Neural crest cell (in vitro differentiated cells): Measurements from ENCODE around the gene SSUH2. TPM values are rescaled to one million over a fixed set of nuclear protein-coding genes. Genes with fewer than 3 reads are reported as not detected.

Experiments
- DNase-seq: peaks from one replicate; pipeline ENCODE4 v3.0.0; 2021; ENCODE audit warnings: low read depth, mixed read lengths, low spot score
- H3K27ac Mint-ChIP-seq: one replicate; pipeline ENCODE4 v1.8.0; 2021; ENCODE audit warnings: mild to moderate bottlenecking, mixed read lengths; ENCODE audit not compliant: unreplicated experiment
- H3K27me3 Mint-ChIP-seq: 2 replicates; pipeline ENCODE4 v1.8.0; 2021; ENCODE audit warnings: low read depth, mild to moderate bottlenecking, mixed read lengths
- H3K36me3 Mint-ChIP-seq: 2 replicates; pipeline ENCODE4 v1.8.0; 2021; ENCODE audit warnings: low read depth, mild to moderate bottlenecking, mixed read lengths
- H3K4me1 Mint-ChIP-seq: 2 replicates; pipeline ENCODE4 v1.8.0; 2021; ENCODE audit warnings: mixed read lengths
- H3K4me3 Mint-ChIP-seq: one replicate; pipeline ENCODE4 v1.8.0; 2021; ENCODE audit warnings: mild to moderate bottlenecking, mixed read lengths
- H3K9me3 Mint-ChIP-seq: 2 replicates; pipeline ENCODE4 v1.8.0; 2021; ENCODE audit warnings: mixed read lengths
- total RNA-seq: library from RNA; stranded (reverse); gene quantifications from 2 replicates; pipeline ENCODE4 v1.2.1, GENCODE V29; 2021
- TF ChIP-seq, protein P1 (sequence below): fragments of 200-600 bp; sonication (generic); conservative IDR thresholded peaks from 2 replicates; pipeline ENCODE4 v1.5.0; 2021; ENCODE audit warnings: antibody characterized with exemption, mild to moderate bottlenecking

The SSUH2 gene
- total RNA-seq, 1 donor from 2014 or later, result 14.1 TPM

DNA sequence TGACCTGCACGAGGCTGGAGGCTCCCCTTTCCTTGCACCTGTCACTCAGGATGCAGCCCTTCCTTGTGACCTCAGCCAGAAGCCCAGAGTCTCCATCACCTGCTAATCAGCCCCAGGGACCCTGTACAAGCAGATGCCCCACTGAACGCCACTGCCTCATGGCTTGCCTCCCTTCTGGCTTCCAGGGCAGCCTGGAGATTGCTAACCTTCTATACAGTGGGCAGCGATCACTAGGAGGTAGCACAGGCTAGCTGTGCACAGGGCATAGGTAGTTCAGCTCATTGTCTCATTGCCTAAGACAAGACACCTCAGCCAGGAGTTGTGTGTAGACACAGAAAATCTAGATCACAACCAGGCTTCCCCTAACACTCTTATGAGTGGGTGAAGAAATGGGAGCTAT lies 49.3 kb downstream of the SSUH2 start:
- no peaks in the 10 kb centered on the region for H3K27me3 Mint-ChIP-seq
- TF ChIP-seq, protein P1, sequence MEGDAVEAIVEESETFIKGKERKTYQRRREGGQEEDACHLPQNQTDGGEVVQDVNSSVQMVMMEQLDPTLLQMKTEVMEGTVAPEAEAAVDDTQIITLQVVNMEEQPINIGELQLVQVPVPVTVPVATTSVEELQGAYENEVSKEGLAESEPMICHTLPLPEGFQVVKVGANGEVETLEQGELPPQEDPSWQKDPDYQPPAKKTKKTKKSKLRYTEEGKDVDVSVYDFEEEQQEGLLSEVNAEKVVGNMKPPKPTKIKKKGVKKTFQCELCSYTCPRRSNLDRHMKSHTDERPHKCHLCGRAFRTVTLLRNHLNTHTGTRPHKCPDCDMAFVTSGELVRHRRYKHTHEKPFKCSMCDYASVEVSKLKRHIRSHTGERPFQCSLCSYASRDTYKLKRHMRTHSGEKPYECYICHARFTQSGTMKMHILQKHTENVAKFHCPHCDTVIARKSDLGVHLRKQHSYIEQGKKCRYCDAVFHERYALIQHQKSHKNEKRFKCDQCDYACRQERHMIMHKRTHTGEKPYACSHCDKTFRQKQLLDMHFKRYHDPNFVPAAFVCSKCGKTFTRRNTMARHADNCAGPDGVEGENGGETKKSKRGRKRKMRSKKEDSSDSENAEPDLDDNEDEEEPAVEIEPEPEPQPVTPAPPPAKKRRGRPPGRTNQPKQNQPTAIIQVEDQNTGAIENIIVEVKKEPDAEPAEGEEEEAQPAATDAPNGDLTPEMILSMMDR, result no peak
- no peak overlapping the region for H3K27ac Mint-ChIP-seq
- H3K4me3 Mint-ChIP-seq, result no peak overlapping the region
- peaks cover 19% of the 10 kb centered on the region for H3K4me1 Mint-ChIP-seq
- H3K9me3 Mint-ChIP-seq, result no peaks in the 10 kb centered on the region
- no peak for DNase-seq
- no peaks in the 10 kb centered on the region for H3K36me3 Mint-ChIP-seq

DNA sequence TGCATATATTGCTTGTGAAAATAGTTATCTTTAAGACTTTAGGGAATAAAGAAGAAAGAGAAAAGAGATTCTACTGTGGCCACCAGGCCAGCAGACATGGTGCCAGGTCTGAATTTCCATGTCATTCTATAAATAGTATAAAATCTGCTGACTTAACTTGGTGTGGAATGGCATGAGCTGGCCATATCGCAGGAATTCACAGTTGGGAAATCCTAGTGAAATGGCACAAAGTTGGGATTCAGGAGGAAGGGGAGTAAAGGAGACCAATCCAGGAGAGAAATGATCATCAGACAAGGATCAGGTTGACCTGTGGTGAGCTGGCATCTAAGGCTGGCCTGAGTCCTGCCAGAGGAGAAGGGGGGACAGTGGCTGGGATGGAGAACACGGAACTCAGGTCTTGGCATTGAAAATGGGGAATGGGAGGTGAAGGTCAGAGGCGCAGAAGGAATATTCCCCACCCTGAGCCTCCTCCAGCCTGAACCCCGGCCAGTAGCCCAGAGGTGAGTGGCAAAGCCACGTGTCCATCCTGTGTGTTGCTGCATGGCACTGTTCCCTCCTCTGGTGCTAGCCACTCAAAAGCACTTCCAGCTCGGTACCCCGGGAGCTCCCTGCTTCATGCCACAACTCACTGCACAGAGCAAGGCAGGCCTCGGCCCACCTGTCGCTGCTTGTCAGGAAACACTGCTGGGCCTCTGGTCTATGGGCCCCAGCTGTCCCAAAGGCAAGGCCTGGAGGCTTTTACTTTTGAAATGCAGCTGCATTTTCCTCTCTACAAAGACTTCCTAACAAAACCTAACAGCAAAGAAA lies 51.4 kb downstream of the SSUH2 start:
- Mint-ChIP-seq H3K27me3 (no peaks in the 10 kb centered on the region), H3K36me3 (no peaks in the 10 kb centered on the region), H3K9me3 (no peaks in the 10 kb centered on the region), H3K4me1 (peaks cover 13% of the 10 kb centered on the region), H3K27ac (no peak overlapping the region), H3K4me3 (no peak overlapping the region)
- TF ChIP-seq, protein P1, result no peak
- no peak for DNase-seq

- H3K4me1 Mint-ChIP-seq, result peaks cover 10% of the 10 kb centered on the region
- H3K4me3 Mint-ChIP-seq, result no peak overlapping the region
- H3K27me3 Mint-ChIP-seq, result no peaks in the 10 kb centered on the region
- no peaks in the 10 kb centered on the region for H3K36me3 Mint-ChIP-seq
- no peak overlapping the region for H3K27ac Mint-ChIP-seq
- TF ChIP-seq, protein P1, result no peak
- H3K9me3 Mint-ChIP-seq, result peaks cover 6% of the 10 kb centered on the region
- DNase-seq, result no peak
These were observed 54.6 kb downstream of the SSUH2 start for GRCh38 chr3:8589880-8590556.

DNA sequence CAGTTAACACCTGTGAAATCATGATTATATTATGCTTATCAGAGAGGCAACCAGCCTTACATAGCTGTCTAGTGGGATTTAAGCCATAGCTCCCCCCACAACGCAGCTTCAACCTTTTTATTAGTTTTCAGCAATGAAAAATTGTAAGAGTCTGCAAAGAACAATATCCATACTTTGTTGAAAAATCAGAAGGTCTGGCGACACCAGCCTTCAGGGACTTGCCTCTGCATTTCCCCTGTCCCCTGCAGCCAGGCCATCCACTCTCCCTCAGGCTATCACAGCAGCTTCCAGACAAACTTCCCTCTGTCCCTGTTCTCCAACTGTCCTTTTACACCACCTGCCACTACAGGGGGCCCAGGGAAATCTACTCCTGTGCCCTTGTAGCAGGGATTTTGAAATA lies 59.9 kb downstream of the SSUH2 start:
- Mint-ChIP-seq H3K27ac (no peak overlapping the region), H3K9me3 (peaks cover 6% of the 10 kb centered on the region), H3K4me3 (no peak overlapping the region), H3K4me1 (no peaks in the 10 kb centered on the region), H3K36me3 (no peaks in the 10 kb centered on the region), H3K27me3 (no peaks in the 10 kb centered on the region)
- no peak for DNase-seq
- TF ChIP-seq, protein P1, result no peak

GRCh38 chr3:8581806-8582445 lies 62.7 kb downstream of the SSUH2 start:
- Mint-ChIP-seq H3K27ac (no peak overlapping the region), H3K36me3 (peaks cover 3% of the 10 kb centered on the region), H3K27me3 (no peaks in the 10 kb centered on the region), H3K4me3 (no peak overlapping the region), H3K9me3 (peaks cover 6% of the 10 kb centered on the region), H3K4me1 (peaks cover 8% of the 10 kb centered on the region)
- TF ChIP-seq, protein P1, result no peak
- DNase-seq, result no peak
